ENCODE results near the gene SPINDOC. TPM values are rescaled to one million over a fixed set of nuclear protein-coding genes. Genes with fewer than 3 reads are reported as not detected.

SPINDOC gene
- total and polyA plus RNA-seq, 9 donors = 5.4 to 22.7 (median 15.8) TPM

DNA sequence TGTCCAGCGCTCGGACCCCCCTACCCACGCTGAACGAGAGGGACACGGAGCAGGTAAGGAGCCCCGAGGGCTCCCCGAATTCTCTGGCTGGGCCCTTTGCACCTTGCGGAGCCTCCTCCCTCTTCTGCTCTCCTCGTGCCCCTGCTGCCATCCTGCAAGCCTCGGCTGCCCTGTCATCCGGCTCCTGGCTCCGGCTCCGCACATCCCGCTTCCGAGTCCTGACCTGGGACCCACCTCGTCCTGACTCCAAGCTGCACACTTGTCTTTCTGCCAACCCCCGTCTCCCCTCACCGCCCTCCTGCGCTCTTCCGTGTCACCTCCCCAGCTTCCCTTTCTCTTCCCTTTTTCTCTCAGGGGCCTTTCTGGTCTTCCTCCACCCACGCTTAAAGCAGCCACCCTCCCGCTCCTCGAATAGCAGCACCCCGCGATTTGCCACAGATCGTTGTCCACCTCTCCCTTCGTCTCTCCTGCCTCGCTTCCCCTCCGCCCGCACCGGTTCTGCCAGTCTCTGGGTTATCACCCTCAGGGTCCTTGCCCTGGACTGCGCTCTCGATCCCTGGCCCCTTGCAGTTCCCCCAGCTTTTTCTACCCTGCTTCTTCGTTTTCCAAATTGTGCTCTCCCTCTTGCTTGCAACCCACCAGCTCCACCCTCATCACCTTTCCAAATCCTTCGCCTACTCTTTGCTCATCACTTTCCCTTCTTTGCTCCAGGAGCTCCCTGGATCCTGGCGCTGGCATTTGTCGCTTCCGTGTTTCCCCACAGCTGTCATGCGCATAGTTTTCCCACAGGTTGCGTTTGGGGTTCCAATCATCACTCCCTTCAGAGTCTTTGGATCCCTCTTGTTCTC is 26.5 kb downstream of the SPINDOC start:
- Histone ChIP-seq H3K36me3 (no peaks in the 10 kb centered on the region), H3K4me3 (peak overlapping the region; percentile 80), H3K27ac (peak overlapping the region; percentile 84 to 93), H3K4me1 (ENCODE audit: insufficient read depth) (peaks cover 11% of the 10 kb centered on the region), H3K27me3 (no peaks in the 10 kb centered on the region), H3K9me3 (no peaks in the 10 kb centered on the region)
- intact Hi-C loops (cut with DNase I) = loop anchor here (2.0 to 10.0 kb wide), 4 partner anchors 103 to 315 kb away; no protein-coding TSS in a partner anchor
- WGBS, 3 donors = 1 to 2% (median 1%) methylated on average over 38 to 40 of the region's 40 CpGs
- peak in 1 of 5 donors; percentile 37 for DNase-seq
- TF ChIP-seq, protein P1, sequence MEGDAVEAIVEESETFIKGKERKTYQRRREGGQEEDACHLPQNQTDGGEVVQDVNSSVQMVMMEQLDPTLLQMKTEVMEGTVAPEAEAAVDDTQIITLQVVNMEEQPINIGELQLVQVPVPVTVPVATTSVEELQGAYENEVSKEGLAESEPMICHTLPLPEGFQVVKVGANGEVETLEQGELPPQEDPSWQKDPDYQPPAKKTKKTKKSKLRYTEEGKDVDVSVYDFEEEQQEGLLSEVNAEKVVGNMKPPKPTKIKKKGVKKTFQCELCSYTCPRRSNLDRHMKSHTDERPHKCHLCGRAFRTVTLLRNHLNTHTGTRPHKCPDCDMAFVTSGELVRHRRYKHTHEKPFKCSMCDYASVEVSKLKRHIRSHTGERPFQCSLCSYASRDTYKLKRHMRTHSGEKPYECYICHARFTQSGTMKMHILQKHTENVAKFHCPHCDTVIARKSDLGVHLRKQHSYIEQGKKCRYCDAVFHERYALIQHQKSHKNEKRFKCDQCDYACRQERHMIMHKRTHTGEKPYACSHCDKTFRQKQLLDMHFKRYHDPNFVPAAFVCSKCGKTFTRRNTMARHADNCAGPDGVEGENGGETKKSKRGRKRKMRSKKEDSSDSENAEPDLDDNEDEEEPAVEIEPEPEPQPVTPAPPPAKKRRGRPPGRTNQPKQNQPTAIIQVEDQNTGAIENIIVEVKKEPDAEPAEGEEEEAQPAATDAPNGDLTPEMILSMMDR (IDR thresholded peaks at IDR 0.05) = no peak
- no peak for TF ChIP-seq EP300 (IDR thresholded peaks at IDR 0.05)
- TF ChIP-seq POLR2A (IDR thresholded peaks at IDR 0.05) = no peak

DNA sequence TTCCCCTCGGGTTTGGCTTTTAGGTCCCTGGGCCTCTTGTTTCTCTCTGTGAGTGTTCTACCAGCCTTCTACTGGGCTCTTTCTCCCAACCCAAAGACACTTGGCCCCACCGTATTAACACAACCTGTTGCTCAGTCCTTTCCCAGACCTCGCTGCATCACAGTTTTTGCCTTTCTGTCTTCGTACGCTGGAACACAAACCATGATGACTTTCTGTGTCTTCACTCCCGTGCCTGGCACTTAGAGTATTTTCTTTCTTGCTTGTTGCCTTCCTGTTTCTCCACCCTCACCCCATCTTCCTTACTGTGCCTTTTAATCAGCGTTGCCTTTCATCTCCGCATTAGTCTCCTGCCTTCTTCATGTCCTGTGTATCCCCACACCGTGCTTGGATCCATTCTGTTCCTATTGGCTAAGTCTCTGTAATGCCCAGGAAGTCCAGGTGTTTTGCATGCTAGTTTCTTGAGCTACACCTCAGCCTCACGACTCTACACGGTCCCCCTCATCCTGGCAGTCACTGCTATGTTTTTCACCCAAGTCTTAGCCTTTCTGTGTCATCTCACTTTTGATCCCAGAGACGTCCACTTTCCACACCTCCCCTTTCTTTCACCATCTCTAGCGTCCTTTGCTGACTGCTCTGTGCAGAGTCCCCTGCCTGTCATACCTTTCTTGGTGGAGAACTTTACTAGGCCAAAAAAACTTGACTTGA is 27.3 kb downstream of the SPINDOC start:
- intact Hi-C loops (cut with DNase I) = no loop called here
- H3K36me3 ChIP-seq = no peaks in the 10 kb centered on the region
- H3K27me3 ChIP-seq = no peaks in the 10 kb centered on the region
- no peak for DNase-seq
- no peak for TF ChIP-seq EP300 (IDR thresholded peaks at IDR 0.05)
- TF ChIP-seq, protein P1 (IDR thresholded peaks at IDR 0.05) = no peak
- no peaks in the 10 kb centered on the region for H3K9me3 ChIP-seq
- H3K4me1 ChIP-seq (ENCODE audit: insufficient read depth) = peaks cover 11% of the 10 kb centered on the region
- WGBS, 3 donors = 4 to 7% (median 6%) methylated on average over 13 of the region's 13 CpGs
- peak overlapping the region; percentile 80 for H3K4me3 ChIP-seq
- H3K27ac ChIP-seq = no peak overlapping the region

DNA sequence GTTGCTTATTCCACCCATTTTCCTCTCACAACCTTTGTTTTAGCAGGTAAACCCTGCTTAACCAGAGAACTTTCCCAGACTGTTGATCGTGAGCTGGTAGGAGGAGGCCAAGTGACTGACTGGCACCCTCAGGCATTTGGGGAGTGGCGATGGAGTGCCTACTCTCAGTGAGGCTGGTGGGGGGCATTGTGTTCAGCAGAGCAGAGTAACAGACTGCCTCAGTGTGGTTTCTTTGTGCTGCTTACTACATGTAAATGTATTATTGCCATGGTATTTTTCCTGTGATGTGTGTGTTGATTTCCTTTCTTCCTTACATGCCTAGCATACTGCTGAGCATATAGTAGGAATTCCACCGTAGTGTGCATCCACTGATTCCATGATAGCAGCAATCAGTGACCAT is 28.3 kb downstream of the SPINDOC start:
- H3K4me3 ChIP-seq = no peak overlapping the region
- TF ChIP-seq EP300 (IDR thresholded peaks at IDR 0.05) = no peak
- TF ChIP-seq POLR2A (IDR thresholded peaks at IDR 0.05) = no peak
- TF ChIP-seq, protein P1 (IDR thresholded peaks at IDR 0.05) = no peak
- H3K36me3 ChIP-seq = no peaks in the 10 kb centered on the region
- H3K27me3 ChIP-seq = no peaks in the 10 kb centered on the region
- DNase-seq = no peak
- intact Hi-C loops (cut with DNase I) = no loop called here
- H3K9me3 ChIP-seq = no peaks in the 10 kb centered on the region
- peaks cover 11% of the 10 kb centered on the region for H3K4me1 ChIP-seq (ENCODE audit: insufficient read depth)
- H3K27ac ChIP-seq = no peak overlapping the region
- WGBS, 3 donors = 30 to 42% (median 42%) methylated on average over 3 of the region's 3 CpGs

DNA sequence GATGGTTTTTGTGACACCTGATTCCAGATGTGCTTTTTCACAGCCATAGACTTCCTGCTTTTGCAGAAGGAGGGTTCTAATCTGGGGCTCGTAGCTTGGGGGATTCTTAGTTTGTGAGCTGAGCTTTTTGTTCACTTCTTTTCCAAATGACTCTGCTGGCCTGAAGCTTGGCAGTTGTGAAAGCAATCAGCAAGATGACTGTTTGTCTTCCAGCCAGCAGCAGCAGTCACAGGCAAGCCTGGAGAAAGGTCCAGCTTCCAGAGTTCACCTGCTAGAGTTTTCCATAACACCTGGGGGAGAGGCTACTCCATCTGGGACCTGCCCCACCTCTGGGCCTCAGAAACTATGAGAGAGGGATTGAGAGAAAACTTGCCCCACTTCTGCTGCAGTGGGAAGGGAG is 29.8 kb downstream of the SPINDOC start:
- Histone ChIP-seq H3K36me3 (no peaks in the 10 kb centered on the region), H3K4me3 (no peak overlapping the region), H3K27me3 (no peaks in the 10 kb centered on the region), H3K9me3 (no peaks in the 10 kb centered on the region), H3K27ac (no peak overlapping the region), H3K4me1 (ENCODE audit: insufficient read depth) (peaks cover 11% of the 10 kb centered on the region)
- TF ChIP-seq, protein P1 (IDR thresholded peaks at IDR 0.05) = no peak
- TF ChIP-seq POLR2A (IDR thresholded peaks at IDR 0.05) = no peak
- no peak for TF ChIP-seq EP300 (IDR thresholded peaks at IDR 0.05)
- intact Hi-C loops (cut with DNase I) = no loop called here
- peak in 1 of 5 donors; percentile 19 for DNase-seq
- WGBS, 3 donors = 43 to 59% (median 57%) methylated on average over 1 of the region's 1 CpG
